ENCODE data around the gene SPATA31C1.

SPATA31C1 gene

DNA sequence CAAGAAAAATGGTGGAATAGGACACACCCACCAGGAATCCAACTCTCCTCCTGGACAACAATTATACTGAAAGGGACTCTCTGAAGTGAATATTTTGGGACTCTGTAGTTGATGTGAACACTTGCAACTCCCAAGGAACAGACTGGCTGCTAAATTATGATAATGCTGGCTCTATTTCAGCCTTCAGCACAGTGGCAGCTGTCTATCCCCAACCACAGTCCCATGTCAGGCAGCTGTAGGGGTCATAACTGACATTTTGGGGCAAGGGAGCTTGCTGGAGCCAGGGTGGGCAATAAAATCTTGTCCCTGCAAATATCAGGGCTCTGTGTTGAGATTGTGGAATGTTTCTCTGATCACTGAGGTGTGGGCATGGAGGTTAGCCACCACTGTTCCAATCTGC is 20.9 kb upstream of the SPATA31C1 start:
- TF ChIP-seq POLR2AphosphoS5 (IDR thresholded peaks at IDR 0.05; ENCODE audit: low read depth, low read length) (no peak), TAF1 (IDR thresholded peaks at IDR 0.05; ENCODE audit: borderline replicate concordance, insufficient read depth, low read length) (no peak), SIN3A (IDR thresholded peaks at IDR 0.05; ENCODE audit: borderline replicate concordance, insufficient read depth, low read length) (no peak), FOXP2 (optimal IDR thresholded peaks at IDR 0.05; ENCODE audit: borderline replicate concordance, extremely low read depth, extremely low read length, insufficient read depth) (no peak)
- TF ChIP-seq, protein P1, sequence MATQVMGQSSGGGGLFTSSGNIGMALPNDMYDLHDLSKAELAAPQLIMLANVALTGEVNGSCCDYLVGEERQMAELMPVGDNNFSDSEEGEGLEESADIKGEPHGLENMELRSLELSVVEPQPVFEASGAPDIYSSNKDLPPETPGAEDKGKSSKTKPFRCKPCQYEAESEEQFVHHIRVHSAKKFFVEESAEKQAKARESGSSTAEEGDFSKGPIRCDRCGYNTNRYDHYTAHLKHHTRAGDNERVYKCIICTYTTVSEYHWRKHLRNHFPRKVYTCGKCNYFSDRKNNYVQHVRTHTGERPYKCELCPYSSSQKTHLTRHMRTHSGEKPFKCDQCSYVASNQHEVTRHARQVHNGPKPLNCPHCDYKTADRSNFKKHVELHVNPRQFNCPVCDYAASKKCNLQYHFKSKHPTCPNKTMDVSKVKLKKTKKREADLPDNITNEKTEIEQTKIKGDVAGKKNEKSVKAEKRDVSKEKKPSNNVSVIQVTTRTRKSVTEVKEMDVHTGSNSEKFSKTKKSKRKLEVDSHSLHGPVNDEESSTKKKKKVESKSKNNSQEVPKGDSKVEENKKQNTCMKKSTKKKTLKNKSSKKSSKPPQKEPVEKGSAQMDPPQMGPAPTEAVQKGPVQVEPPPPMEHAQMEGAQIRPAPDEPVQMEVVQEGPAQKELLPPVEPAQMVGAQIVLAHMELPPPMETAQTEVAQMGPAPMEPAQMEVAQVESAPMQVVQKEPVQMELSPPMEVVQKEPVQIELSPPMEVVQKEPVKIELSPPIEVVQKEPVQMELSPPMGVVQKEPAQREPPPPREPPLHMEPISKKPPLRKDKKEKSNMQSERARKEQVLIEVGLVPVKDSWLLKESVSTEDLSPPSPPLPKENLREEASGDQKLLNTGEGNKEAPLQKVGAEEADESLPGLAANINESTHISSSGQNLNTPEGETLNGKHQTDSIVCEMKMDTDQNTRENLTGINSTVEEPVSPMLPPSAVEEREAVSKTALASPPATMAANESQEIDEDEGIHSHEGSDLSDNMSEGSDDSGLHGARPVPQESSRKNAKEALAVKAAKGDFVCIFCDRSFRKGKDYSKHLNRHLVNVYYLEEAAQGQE (IDR thresholded peaks at IDR 0.05; ENCODE audit: insufficient read depth in 1 of 2, low read depth in 2 of 2, low read length in 2 of 2) = no peak

DNA sequence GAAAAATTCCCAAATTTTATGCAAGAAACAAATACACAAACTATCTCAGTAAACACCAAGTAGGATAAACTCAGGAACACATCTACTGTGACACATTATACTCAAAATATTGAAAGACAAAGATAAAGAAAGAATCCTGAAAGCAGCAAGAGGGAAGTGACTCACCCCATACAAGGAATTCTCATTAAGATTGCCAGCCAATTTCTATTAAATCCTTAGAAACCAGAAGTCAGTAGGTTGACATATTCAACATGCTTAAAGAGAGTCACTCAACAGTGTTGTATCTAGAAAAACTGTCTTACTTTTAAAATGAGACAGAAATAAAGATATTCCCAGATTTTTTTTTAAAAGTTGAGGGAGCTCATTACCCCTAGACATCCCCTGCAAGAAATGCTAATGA is 19.6 kb upstream of the SPATA31C1 start:
- TF ChIP-seq SIN3A (IDR thresholded peaks at IDR 0.05; ENCODE audit: borderline replicate concordance, insufficient read depth, low read length) (no peak), POLR2AphosphoS5 (IDR thresholded peaks at IDR 0.05; ENCODE audit: low read depth, low read length) (no peak), FOXP2 (optimal IDR thresholded peaks at IDR 0.05; ENCODE audit: borderline replicate concordance, extremely low read depth, extremely low read length, insufficient read depth) (no peak), TAF1 (IDR thresholded peaks at IDR 0.05; ENCODE audit: borderline replicate concordance, insufficient read depth, low read length) (no peak)
- TF ChIP-seq, protein P1 (IDR thresholded peaks at IDR 0.05; ENCODE audit: insufficient read depth in 1 of 2, low read depth in 2 of 2, low read length in 2 of 2) = no peak

DNA sequence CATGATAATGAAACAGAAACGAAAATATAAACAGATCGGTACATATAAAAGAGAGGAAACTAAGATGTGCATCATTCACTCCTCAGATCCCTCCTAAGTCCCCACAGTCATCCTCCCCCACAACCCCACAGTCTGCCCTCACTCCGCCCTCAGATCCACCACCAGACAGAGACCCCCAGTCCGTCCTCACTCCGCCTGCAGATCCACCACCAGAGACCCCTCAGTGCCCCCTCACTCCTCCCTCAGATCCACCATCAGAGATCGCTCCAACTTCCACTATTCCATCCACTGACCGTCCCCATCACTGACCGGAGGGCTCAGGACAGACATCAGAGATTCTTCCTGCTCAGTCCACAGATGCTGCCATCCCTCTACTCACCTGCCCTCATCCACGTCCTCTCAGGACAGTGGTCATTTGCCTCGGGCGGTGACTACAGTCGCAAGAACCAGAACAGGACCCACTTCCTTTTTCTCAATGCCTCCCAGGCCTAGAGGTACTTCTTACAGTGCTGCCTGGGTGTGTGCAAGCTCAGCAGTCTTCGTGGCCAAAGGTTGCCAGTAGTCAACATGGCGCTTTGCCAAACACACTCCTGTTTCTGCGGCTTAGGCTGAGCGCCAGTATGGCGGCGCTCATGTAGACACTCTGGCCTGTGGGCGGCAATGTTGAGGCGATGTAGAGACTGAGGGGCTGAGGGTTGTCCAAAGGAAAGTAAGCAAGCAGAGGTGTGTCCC is 8.3 kb upstream of the SPATA31C1 start:
- no peak for TF ChIP-seq TAF1 (IDR thresholded peaks at IDR 0.05; ENCODE audit: borderline replicate concordance, insufficient read depth, low read length)

DNA sequence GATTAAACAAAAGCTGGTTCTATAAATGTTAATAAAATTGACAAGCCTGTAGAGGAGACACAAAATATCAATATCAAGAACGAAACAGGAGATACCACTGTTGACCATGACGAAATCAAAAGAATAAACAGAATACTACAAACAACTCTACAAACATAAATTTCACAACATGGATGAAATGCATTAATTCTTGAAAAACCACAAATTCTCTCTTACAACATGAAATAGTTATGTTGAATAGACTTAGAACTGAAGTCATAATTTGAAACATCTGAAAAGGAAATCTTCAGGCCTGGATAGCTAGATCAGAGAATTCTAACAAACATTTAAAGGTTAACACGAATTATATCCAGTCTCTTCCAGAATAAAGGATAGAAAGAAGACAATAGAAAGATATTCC is 6.9 kb upstream of the SPATA31C1 start:
- TF ChIP-seq TAF1 (IDR thresholded peaks at IDR 0.05; ENCODE audit: borderline replicate concordance, insufficient read depth, low read length) (no peak), SIN3A (IDR thresholded peaks at IDR 0.05; ENCODE audit: borderline replicate concordance, insufficient read depth, low read length) (no peak), FOXP2 (optimal IDR thresholded peaks at IDR 0.05; ENCODE audit: borderline replicate concordance, extremely low read depth, extremely low read length, insufficient read depth) (no peak), POLR2AphosphoS5 (IDR thresholded peaks at IDR 0.05; ENCODE audit: low read depth, low read length) (no peak)
- TF ChIP-seq, protein P1 (IDR thresholded peaks at IDR 0.05; ENCODE audit: insufficient read depth in 1 of 2, low read depth in 2 of 2, low read length in 2 of 2) = no peak

DNA sequence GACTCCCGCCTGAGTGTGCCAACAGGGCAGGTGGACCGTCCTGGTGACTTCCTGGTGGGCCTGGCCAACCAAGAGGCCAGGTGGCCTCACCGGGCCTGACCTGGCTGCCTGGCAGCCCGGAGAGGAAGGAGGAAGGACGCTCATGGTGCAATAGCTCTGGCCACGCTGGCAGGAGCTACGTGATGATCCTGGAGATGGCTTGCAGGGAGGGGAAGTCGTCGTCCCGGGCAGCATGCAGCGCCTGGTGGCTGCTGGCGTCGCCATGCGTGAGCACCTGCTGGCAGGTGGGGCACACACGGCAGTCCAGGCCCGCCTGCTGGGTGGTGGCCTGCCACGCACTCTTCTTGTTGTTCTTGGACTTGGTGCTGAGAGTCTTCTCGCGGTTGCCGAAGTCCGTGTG is 26.3 kb downstream of the SPATA31C1 start:
- TF ChIP-seq, protein P1 (IDR thresholded peaks at IDR 0.05; ENCODE audit: insufficient read depth in 1 of 2, low read depth in 2 of 2, low read length in 2 of 2) = no peak

All from PFSK-1 (cell line).